ENCODE data around the gene EXOSC7. TPM values are rescaled to one million over a fixed set of nuclear protein-coding genes. Genes with fewer than 3 reads are reported as not detected.

EXOSC7 gene
- total and polyA plus RNA-seq, 10 of the 15 experiments (the other 5 are each of a cell fraction or from before 2014, with no cell fraction given) = 58.0 to 193 (median 82.9) TPM

DNA sequence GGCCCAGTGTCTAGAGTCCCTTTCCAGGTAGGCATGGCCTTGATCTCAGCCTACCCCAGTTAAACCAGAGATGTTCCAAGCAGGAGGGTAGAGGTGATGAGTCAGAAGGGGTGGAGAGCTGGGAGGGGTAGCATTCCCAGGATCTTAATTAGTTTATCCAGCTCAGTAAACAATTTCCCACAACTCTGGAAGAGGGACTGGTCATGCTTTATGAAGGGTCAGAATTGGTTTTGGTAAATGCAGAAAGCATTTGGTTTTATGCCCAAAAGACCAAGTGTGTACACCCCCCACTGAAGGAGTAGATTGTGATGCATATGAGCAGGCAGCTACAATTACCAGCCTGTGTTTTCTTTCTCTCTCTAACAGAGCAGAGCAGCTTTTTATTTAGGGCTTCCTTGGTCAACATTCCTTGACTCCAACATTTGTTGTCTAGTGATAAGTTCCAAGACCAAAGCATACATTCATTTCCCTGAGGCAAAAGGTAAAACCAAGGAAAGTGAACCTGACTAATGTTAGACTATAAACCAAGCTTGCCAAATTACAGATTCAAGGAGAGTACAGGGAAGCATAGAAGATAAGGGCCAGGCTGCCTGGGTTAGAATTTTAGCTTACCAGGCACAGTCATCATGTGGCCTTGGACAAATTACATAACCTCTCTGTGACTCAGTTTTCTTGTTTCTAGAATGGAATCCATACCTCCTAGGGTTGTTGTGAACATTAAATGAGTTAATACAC is 17.6 kb downstream of the EXOSC7 start:
- no peaks in the 10 kb centered on the region for H3K9me3 ChIP-seq (replicated peaks; ENCODE audit: control insufficient read depth, insufficient read depth, low read length)
- no peaks in the 10 kb centered on the region for H4K20me1 ChIP-seq (ENCODE audit: control insufficient read depth, insufficient read depth)
- no peak overlapping the region for H2AFZ ChIP-seq (ENCODE audit: control insufficient read depth, low read depth, low read length)
- H3K79me2 ChIP-seq (ENCODE audit: control insufficient read depth, insufficient read depth, low read length) = no peaks in the 10 kb centered on the region; the same call in none of the 2 replicates
- ChIA-PET POLR2A (interaction anchor here (0.8 to 6.7 kb wide), 3 partner anchors 10 to 32 kb away, joined by 6 to 62 read pairs (median 6); no protein-coding TSS in a partner anchor), CTCF (interaction anchor here (0.6 to 7.7 kb wide), 6 partner anchors 11 to 1116 kb away, joined by 3 to 53 read pairs (median 4); partner anchors contain the start of genes EXOSC7 and ZDHHC3), SMC1A (ENCODE audit: uncharacterized antibody, unreplicated experiment) (interaction anchor here (0.6 to 8.3 kb wide), 8 partner anchors 10 to 554 kb away, joined by 3 to 97 read pairs (median 4); partner anchors contain the start of genes EXOSC7 and ZDHHC3), RAD21 (ENCODE audit: unreplicated experiment) (interaction anchor here (0.7 to 5.2 kb wide), 5 partner anchors 9 to 38 kb away, joined by 3 to 39 read pairs (median 4); no protein-coding TSS in a partner anchor)
- no peak for FAIRE-seq
- no peak overlapping the region for H3K4me3 ChIP-seq
- ATAC-seq = no peak
- TF ChIP-seq ZZZ3 (IDR thresholded peaks at IDR 0.05; ENCODE audit: control insufficient read depth, insufficient read length, low read depth) (no peak), POLR2AphosphoS5 (IDR thresholded peaks at IDR 0.05; ENCODE audit: low read length) (no peak), TARDBP (IDR thresholded peaks at IDR 0.05; ENCODE audit: borderline replicate concordance) (no peak), SUZ12 (IDR thresholded peaks at IDR 0.05; ENCODE audit: unreplicated experiment) (no peak), NFIC (IDR thresholded peaks at IDR 0.05; ENCODE audit: low read depth, low read length) (no peak), EP300 (IDR thresholded peaks at IDR 0.05; ENCODE audit: borderline replicate concordance in 1 of 2, control insufficient read depth in 1 of 2, low read depth in 2 of 2, low read length in 2 of 2) (no peak), HDAC6 (IDR thresholded peaks at IDR 0.05; ENCODE audit: unreplicated experiment) (no peak), CHD4 (IDR thresholded peaks at IDR 0.05) (no peak)
- no peak overlapping the region for H3K9ac ChIP-seq (ENCODE audit: control insufficient read depth, insufficient read depth, low read length)
- H3K27me3 ChIP-seq (replicated peaks in 1 of 2; ENCODE audit: control insufficient read depth in 2 of 2, insufficient read depth in 2 of 2, low read length in 1 of 2) = no peaks in the 10 kb centered on the region
- DNase-seq (ENCODE audit: low read depth, low spot score) = no peak
- peaks cover 5% of the 10 kb centered on the region for H3K4me1 ChIP-seq (ENCODE audit: control insufficient read depth, insufficient read depth, low read length)
- H3K4me2 ChIP-seq (ENCODE audit: control insufficient read depth, insufficient read depth) = no peak overlapping the region
- peaks cover 19 to 41% of the 10 kb centered on the region in 2 experiments; a peak in 3 of 4 replicates for H3K36me3 ChIP-seq (ENCODE audit: control insufficient read depth in 2 of 2, insufficient read depth in 2 of 2, low read length in 1 of 2)
- BruUV-seq (replicated peaks) = no TSS peak
- no peak overlapping the region; the same call in 1 of the 2 replicates for H3K27ac ChIP-seq (ENCODE audit: control insufficient read depth, insufficient read depth)
- in situ Hi-C loops (cut with MboI) = no loop called here
- intact Hi-C loops (cut with micrococcal nuclease; ENCODE audit: unreplicated experiment) = no loop called here

Measured in GM12878 (cell line).